ENCODE measurements around the gene UQCRH.
A peak's percentile ranks its signal among the peaks of the same experiment; 100 is the strongest.

The UQCRH gene

DNA sequence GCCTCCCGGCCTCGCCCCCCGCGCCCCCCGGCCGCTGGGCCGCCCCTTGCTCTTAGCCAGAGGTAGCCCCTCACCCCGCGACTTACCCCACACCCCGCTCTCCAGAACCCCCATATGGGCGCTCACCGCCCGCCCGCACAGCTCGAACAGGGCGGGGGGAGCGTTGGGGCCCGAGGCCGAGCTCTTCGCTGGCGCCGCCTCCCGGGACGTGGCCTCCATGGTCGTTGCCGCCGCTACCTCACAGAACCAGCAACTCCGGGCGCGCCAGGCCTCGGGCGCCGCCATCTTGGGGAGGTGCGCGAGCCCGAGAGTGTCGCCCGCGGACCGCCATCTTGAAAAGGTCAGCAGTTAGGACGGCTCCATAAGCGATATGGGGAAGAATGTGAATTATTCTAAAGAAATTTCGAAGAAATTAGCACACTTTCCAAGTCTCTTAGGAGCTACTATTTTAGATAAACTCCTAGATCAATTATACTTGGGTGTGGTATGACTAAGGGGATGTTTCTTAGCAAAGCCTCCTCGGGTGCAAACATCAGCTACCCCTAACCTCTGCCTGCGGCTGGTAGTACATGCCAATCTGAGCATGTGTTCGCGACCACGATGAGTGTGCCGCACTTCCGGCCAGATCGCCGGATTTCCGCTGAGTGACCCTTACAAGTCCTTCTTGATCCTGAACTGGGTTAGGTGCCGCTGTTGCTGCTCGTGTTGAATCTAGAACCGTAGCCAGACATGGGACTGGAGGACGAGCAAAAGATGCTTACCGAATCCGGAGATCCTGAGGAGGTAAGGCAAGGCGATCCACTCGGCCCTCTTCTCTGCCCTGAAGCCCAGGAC, at the start of gene UQCRH, which contains the start of gene LRRC41:
Gene UQCRH, plus strand, starts transcription at position 661 of the 834 bp plus-strand sequence. Its CDS starts 69 bp downstream, at position 730.
Gene LRRC41, minus strand, starts transcription at position 579 of the 834 bp plus-strand sequence. Its CDS starts 294 bp downstream, at position 285.
- peak within 1 kb of the TSS; percentile 87 for H3K4me2 ChIP-seq (ENCODE audit: low read length)
- H3K27ac ChIP-seq (ENCODE audit: low read depth, low read length, poor library complexity, severe bottlenecking): peak within 1 kb of the TSS; percentile 87
- peaks cover 14% of the 10 kb centered on the region; the same call in 1 of the 2 replicates for H3K36me3 ChIP-seq (ENCODE audit: insufficient read depth, low read length)

DNA sequence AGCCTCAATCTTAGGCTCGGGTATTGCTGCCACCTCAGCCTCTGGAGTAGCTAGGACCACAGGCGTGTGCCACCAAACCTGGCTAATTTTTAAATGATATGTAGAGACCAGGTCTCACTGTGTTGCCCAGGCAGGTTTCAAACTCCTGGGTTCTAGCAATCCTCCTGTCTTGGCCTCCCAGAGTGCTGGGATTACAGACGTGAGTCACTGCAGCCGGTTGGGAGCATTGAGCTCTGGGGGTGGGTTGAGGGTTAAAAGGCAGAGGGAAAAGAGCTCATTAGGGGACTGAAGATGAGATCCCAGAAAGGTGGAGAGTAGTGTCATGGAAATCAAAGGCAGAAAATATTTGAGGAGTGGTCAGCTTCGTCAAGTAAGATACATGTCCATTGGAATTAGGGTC, 48.8 kb upstream of the UQCRH start:
- H4K20me1 ChIP-seq (ENCODE audit: insufficient read depth, low read length): no peaks in the 10 kb centered on the region
- no peaks in the 10 kb centered on the region for H3F3A ChIP-seq (ENCODE audit: insufficient read depth, low read length)
- H3K36me3 ChIP-seq (ENCODE audit: insufficient read depth, low read length): peaks cover 89% of the 10 kb centered on the region
- TF ChIP-seq EZH2 (IDR thresholded peaks at IDR 0.05; ENCODE audit: borderline replicate concordance, low read length): no peak
- TF ChIP-seq, protein P1, sequence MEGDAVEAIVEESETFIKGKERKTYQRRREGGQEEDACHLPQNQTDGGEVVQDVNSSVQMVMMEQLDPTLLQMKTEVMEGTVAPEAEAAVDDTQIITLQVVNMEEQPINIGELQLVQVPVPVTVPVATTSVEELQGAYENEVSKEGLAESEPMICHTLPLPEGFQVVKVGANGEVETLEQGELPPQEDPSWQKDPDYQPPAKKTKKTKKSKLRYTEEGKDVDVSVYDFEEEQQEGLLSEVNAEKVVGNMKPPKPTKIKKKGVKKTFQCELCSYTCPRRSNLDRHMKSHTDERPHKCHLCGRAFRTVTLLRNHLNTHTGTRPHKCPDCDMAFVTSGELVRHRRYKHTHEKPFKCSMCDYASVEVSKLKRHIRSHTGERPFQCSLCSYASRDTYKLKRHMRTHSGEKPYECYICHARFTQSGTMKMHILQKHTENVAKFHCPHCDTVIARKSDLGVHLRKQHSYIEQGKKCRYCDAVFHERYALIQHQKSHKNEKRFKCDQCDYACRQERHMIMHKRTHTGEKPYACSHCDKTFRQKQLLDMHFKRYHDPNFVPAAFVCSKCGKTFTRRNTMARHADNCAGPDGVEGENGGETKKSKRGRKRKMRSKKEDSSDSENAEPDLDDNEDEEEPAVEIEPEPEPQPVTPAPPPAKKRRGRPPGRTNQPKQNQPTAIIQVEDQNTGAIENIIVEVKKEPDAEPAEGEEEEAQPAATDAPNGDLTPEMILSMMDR (IDR thresholded peaks at IDR 0.05; ENCODE audit: low read length): no peak
- H3K4me3 ChIP-seq (ENCODE audit: low read depth, low read length, poor library complexity, severe bottlenecking): no peak overlapping the region
- no peak overlapping the region for H3K9ac ChIP-seq (ENCODE audit: low read length)
- H3K9me2 ChIP-seq (ENCODE audit: low read depth, low read length): no peaks in the 10 kb centered on the region
- no peaks in the 10 kb centered on the region for H3K79me2 ChIP-seq (ENCODE audit: insufficient read depth, low read length)
- H3K27me3 ChIP-seq (ENCODE audit: insufficient read depth, low read length): no peaks in the 10 kb centered on the region
- H3K9me3 ChIP-seq (ENCODE audit: low read length): no peaks in the 10 kb centered on the region
- peaks cover under 1% of the 10 kb centered on the region for H3K4me1 ChIP-seq (ENCODE audit: insufficient read depth, low read length, severe bottlenecking)
- no peak overlapping the region for H2AFZ ChIP-seq (ENCODE audit: low read length)
- no peak overlapping the region for H3K4me2 ChIP-seq (ENCODE audit: low read length)
- no peak overlapping the region for H3K27ac ChIP-seq (ENCODE audit: low read depth, low read length, poor library complexity, severe bottlenecking)

More for the DNA sequence above, at the start of gene UQCRH, which contains the start of gene LRRC41:
- Histone ChIP-seq H3K4me1 (ENCODE audit: insufficient read depth, low read length, severe bottlenecking) (peaks cover 36% of the 10 kb centered on the region), H3K79me2 (ENCODE audit: insufficient read depth, low read length) (peaks cover 46% of the 10 kb centered on the region), H3K27me3 (ENCODE audit: insufficient read depth, low read length) (no peaks in the 10 kb centered on the region), H3K4me3 (ENCODE audit: low read depth, low read length, poor library complexity, severe bottlenecking) (peak within 1 kb of the TSS; percentile 98), H3K9me2 (ENCODE audit: low read depth, low read length) (no peaks in the 10 kb centered on the region), H3K9me3 (ENCODE audit: low read length) (no peaks in the 10 kb centered on the region), H3F3A (ENCODE audit: insufficient read depth, low read length) (no peaks in the 10 kb centered on the region), H4K20me1 (ENCODE audit: insufficient read depth, low read length) (no peaks in the 10 kb centered on the region), H2AFZ (ENCODE audit: low read length) (0 out of 2 replicates have a peak within 1 kb of the TSS, but pooled peaks have one; percentile 16), H3K9ac (ENCODE audit: low read length) (peak within 1 kb of the TSS; percentile 99)
- TF ChIP-seq EZH2 (IDR thresholded peaks at IDR 0.05; ENCODE audit: borderline replicate concordance, low read length): no peak
- TF ChIP-seq, protein P1 (IDR thresholded peaks at IDR 0.05; ENCODE audit: low read length): peak; percentile 14; the same call in 1 of the 2 replicates

DNA sequence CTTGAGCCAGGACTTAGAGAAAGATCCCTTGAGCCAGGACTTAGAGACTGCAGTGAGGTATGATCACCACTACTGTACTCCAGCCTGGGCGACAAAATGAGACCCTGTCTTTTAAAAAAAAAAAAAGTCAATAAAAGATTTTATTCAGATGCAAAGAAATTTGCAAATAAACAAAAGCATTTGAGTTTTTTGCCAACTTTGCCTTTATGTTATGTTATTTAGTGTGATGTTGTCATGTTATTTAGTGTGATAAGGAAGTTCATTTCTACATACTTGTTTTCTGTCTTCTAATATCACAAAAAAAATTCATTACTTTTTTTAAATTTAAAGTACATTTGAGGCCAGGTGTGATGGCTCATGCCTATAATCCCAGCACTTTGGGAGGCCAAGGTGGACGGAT, 47.0 kb upstream of the UQCRH start:
- Histone ChIP-seq H4K20me1 (ENCODE audit: insufficient read depth, low read length) (no peaks in the 10 kb centered on the region), H3K4me1 (ENCODE audit: insufficient read depth, low read length, severe bottlenecking) (no peaks in the 10 kb centered on the region), H3K9me2 (ENCODE audit: low read depth, low read length) (no peaks in the 10 kb centered on the region), H3K9ac (ENCODE audit: low read length) (no peak overlapping the region), H3K27me3 (ENCODE audit: insufficient read depth, low read length) (no peaks in the 10 kb centered on the region), H3K36me3 (ENCODE audit: insufficient read depth, low read length) (peaks cover 93% of the 10 kb centered on the region), H3K9me3 (ENCODE audit: low read length) (no peaks in the 10 kb centered on the region), H3K27ac (ENCODE audit: low read depth, low read length, poor library complexity, severe bottlenecking) (no peak overlapping the region), H3K79me2 (ENCODE audit: insufficient read depth, low read length) (no peaks in the 10 kb centered on the region), H3F3A (ENCODE audit: insufficient read depth, low read length) (no peaks in the 10 kb centered on the region), H2AFZ (ENCODE audit: low read length) (no peak overlapping the region), H3K4me2 (ENCODE audit: low read length) (no peak overlapping the region), H3K4me3 (ENCODE audit: low read depth, low read length, poor library complexity, severe bottlenecking) (no peak overlapping the region)
- TF ChIP-seq, protein P1 (IDR thresholded peaks at IDR 0.05; ENCODE audit: low read length): no peak
- no peak for TF ChIP-seq EZH2 (IDR thresholded peaks at IDR 0.05; ENCODE audit: borderline replicate concordance, low read length)
